NCI-H524 treated with DMSO at 0.1 percent for 48 hours (cell line): ENCODE data around the gene ATF7IP.
"Not testable (repeated sequence)": the region's sequence is repeated elsewhere in the genome, so short reads cannot be mapped to it uniquely, and the experiment has no call there.

Experiments
- DNase-seq: peaks from one replicate; lab custom pipeline; 2025; lab: John Stamatoyannopoulos, UW

ATF7IP gene, protein sequence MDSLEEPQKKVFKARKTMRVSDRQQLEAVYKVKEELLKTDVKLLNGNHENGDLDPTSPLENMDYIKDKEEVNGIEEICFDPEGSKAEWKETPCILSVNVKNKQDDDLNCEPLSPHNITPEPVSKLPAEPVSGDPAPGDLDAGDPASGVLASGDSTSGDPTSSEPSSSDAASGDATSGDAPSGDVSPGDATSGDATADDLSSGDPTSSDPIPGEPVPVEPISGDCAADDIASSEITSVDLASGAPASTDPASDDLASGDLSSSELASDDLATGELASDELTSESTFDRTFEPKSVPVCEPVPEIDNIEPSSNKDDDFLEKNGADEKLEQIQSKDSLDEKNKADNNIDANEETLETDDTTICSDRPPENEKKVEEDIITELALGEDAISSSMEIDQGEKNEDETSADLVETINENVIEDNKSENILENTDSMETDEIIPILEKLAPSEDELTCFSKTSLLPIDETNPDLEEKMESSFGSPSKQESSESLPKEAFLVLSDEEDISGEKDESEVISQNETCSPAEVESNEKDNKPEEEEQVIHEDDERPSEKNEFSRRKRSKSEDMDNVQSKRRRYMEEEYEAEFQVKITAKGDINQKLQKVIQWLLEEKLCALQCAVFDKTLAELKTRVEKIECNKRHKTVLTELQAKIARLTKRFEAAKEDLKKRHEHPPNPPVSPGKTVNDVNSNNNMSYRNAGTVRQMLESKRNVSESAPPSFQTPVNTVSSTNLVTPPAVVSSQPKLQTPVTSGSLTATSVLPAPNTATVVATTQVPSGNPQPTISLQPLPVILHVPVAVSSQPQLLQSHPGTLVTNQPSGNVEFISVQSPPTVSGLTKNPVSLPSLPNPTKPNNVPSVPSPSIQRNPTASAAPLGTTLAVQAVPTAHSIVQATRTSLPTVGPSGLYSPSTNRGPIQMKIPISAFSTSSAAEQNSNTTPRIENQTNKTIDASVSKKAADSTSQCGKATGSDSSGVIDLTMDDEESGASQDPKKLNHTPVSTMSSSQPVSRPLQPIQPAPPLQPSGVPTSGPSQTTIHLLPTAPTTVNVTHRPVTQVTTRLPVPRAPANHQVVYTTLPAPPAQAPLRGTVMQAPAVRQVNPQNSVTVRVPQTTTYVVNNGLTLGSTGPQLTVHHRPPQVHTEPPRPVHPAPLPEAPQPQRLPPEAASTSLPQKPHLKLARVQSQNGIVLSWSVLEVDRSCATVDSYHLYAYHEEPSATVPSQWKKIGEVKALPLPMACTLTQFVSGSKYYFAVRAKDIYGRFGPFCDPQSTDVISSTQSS

DNA sequence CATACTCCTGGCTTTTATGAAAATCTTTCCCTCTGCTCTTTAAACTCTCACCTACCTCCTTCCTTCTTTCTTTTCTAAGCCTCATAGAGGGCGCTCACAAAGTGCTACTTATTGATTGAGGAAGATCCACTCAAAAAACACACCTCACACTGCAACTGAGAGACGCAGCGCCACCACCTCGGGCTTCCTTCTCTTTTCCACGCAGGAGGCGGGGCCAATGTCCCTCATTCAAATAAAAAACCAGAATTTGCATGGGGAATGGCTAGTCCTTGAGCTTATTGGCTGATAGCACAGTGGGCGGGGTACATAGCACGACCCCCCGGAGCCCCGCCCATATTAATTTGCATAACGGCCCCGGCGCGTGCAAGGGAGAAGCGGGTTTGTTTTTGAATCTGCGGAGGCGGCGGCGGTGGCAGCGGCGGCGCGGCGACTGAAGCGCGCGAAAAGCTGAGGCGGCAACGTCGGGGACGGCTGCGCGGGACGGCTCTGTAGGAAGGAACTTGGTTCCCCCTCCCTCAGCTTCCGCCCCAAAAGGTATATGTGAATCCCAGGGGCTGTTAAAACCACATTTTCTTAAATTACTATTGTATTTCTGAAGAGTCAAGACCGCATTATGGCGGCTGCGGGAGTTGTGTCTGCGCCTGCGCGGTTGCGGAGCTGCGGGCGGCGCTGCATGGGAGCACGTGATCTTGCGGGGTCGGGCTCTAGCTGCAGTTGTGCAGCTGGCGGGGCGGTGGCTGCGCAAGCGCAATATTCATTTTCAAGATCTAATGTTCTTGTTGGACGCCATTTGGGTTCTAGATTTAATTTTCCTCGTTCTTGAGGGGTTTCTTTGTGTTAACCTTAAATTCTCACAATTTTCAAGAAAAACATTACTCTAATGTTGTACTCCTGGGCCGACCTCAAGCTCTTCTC, at the start of gene ATF7IP:
ATF7IP (plus strand) TSS at position 389 of the 915 bp plus-strand sequence. CDS start 58,234 bp downstream, outside the sequence.
- peak; percentile 93 for DNase-seq

DNA sequence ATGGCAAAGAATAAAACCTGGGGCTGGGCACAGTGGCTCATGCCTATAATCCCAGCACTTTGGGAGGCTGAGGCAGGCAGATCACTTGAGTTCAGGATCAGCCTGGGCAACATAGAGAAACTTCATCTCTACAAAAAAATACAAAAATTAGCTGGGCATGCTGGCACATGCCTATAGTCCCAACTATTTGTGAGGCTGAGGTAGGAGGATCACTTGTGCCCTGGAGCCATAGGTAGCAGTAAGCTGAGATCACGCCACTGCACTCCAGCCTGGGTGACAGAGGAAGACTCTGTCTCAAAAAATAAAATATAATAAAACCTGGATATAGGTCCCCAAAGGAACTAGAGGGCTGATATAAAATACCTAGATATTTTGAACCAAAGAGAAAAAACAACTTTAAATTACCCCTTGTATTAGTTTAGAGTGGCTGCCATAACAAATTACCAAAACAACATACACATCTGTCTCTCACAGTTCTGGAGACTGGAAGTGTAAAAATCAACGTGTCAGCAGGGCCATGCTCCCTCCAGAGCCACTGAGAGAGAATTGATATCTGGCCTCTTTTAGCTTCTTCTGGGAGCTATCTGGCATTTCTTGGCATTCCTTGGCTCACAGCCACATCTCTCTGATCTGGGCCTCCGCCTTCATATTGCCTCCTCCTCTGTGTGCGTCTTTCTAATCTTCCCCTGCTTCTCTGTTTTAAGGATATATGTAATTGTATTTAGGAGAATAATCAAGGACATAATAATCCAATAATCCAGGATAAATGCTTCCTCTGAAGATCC, 47.9 kb upstream of the ATF7IP start:
- DNase-seq, result no peak

DNA sequence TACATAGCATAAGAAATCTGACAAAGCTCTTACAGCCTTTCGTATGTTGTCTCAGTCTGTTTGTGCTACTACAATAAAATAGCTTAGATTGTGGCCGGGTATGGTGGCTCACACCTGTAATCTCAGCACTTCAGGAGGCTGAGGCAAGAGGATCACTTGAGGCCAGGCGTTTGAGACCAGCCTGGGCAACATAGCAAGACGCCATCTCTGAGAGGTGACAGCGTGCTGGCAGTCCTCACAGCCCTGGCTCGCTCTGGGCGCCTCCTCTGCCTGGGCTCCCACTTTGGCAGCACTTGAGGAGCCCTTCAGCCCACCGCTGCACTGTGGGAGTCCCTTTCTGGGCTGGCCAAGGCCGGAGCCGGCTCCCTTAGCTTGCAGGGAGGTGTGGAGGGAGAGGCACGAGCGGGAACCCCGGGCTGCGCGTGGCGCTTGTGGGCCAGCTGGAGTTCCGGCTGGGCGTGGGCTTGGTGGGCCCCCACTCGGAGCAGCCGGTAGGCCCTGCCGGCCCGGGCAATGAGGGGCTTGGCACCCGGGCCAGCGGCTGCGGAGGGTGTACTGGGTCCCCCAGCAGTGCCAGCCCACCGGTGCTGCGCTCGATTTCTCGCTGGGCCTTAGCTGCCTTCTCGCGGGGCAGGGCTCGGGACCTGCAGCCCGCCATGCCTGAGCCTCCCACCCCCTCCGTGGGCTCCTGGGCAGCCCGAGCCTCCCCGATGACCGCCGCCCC, 45.6 kb upstream of the ATF7IP start:
- DNase-seq, result not testable (repeated sequence)

DNA sequence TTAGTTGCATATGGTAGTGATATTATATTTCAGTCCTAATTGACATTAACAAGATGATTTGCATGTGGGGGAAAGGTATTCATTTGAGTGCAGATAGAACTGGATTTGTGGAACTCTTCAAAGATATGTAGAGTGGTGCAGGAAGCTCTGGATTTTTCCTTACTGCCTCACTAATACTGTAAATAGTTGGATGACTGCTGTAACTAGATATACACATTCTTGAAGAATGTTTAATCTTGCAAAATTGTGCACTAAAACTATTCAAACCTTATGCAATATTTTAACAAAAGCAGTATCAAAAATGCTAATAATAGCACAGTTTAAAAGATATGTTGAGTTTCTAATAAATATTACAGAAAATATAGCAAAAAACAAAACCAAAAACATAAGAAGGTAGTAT, 43.1 kb upstream of the ATF7IP start:
- no peak for DNase-seq

DNA sequence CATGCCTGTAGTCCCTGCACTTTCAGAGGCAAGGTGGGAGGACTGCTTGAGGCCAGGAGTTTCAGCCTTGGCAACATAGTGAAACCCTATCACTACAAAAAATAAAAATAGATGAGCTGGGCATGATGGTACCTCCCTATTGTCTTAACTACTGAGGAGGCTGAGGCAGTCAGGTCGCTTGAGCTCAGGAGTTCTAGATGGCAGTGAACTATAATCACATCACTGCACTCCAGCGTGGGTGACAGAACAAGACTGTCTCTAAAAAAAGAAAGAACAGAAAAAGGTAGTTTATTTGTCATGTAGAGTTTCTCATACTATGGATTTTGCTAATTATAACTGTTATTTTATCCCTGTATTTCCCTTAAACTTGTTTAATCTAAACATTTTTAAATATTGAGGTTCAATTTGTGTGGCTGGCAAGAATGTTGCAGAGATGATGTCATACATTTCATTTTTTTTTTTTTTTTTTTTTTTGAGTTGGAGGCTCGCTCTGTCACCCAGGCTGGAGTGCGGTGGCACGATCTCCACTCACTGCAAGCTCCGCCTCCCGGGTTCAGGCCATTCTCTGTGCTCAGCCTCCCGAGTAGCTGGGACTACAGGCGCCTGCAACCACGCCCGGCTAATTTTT, 39.7 kb upstream of the ATF7IP start:
- DNase-seq, result no peak

DNA sequence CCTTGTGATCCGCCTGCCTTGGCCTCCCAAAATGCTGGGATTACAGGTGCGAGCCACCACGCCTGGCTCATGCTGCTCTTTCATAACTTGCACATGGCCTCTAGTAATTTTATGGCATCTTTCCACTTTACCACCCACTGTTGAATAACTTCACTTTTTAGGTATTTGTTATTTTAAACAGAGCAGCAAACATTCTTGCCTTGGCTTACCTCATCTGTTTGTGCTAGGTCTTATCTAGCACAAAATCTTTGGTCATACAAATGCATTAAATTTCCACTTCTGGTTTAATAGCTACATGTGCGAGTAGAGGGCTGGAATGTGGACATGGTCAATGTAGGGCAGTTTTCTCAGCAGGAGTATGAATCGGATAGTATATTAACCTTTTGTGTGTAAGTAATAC, 38.8 kb upstream of the ATF7IP start:
- DNase-seq, result no peak

DNA sequence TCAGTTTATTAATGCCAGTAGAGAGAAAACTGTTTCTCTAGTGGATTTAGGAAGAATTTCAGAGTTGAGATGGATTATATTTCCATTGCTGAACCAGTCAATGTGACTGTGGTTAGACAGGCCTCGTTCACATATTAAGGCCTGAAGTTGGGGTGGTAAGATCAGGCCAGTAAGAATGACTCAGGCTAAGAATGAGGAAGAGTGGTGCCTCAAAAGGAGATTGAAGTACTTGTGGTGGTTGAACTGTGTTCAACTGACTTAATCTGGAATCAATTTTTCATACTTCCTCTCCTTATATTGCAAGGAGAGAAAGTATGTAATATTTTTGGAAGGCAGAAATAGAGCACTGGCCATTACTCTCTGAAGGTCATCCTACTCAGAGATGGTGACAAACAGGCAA, 37.8 kb upstream of the ATF7IP start:
- no peak for DNase-seq

DNA sequence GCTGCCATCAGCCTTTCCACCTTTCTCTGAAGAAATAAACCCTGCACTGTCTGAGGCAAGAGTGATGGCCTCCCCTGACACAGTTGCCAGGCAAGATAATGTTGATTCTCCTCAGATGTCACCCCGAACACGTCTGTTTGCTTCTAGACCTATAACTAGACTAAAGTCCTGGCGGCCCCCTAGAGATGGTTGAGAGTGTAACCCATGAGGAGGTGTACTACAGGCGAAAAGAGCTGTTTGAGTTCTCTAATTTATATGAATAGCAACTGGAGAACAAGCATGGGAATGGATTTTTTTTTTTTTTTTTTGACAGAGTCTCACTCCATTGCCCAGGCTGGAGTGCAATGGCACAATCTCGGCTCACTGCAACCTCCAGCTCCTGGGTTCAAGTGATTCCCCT, 33.0 kb upstream of the ATF7IP start:
- no peak for DNase-seq

DNA sequence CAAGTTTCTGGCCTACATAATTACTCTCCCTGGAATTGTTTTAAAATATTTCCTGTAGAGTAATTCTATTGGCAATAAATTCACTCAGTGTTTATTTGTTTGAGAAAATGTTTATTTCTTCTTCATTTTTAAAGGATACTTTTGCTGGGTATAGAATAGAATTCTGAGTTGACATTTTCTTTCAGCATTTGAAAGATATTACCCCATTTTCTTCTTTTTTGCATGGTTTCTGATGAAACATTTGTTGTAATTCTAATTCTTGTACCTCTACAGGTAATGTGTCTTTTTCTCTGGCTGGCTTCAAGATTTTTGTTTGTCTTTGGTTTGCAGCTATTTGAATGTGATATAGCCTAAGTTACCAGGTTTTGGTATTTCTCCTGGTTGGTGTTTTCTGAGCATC, 25.1 kb upstream of the ATF7IP start:
- DNase-seq, result no peak

DNA sequence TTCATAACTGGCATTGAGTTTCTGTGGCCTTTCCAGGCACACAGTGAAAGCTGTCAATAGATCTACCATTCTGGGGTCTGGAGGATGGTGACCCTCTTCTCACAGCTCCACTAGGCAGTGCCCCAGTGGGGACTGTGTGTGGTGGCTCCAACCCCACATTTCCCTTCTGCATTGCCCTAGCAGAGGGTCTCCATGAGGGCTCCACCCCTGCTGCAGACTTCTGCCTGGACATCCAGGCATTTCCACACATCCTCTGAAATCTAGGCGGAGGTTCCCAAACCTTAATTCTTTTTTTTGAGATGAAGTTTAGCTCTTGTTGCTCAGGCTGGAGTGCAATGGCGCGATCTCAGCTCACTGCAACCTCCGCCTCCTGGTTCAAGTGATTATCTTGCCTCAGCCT, 14.0 kb upstream of the ATF7IP start:
- not testable (repeated sequence) for DNase-seq

DNA sequence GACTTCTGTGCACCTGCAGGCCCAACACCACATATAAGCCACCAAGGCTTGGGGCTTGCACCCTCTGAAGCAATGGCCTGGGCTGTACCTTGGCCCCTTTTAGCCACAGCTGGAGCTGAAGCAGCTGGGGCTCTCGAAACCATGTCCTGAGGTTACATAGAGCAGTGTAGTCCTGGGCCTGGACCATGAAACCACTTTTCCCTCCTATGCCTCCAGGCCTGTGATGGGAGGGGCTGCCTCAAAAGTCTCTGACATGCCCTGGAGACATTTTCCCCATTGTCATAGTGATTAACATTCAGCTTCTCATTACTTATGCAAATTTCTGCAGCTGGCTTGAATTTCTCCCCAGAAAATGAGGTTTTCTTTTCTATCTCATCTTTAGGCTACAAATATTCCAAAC, 13.4 kb upstream of the ATF7IP start:
- DNase-seq, result not testable (repeated sequence)

DNA sequence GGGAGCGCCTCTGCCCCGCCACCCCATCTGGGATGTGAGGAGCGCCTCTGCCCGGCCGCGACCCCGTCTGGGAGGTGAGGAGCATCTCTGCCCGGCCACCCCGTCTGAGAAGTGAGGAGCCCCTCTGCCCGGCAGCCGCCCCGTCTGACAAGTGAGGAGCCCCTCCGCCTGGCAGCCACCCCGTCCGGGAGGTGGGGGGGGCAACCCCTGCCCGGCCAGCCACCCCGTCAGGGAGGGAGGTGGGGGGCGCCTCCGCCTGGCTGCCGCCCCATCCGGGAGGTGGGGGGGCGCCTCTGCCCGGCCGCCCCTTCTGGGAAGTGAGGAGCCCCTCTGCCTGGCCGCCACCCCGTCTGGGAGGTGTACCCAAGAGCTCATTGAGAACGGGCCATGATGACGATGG, 10.8 kb upstream of the ATF7IP start:
- not testable (repeated sequence) for DNase-seq

DNA sequence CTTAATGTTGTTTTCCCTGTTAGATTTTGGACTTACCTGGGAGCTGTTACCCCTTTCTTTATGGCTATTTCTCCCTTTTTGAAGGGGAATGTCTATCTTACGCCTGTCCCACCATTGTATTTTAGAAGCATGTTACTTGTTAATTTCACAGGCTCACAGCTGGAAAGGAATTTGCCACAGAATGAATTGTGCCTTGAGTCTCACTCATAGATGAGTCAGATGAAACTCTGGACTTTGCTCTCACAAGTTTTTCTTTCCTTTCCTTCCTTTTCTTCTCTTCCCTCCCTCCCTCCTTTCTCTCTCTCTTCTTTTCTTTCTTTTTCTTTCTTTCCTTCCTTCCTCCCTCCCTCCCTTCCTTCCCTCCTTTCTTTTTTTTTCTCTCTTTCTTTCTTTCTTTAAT, 9.3 kb upstream of the ATF7IP start:
- no peak for DNase-seq

DNA sequence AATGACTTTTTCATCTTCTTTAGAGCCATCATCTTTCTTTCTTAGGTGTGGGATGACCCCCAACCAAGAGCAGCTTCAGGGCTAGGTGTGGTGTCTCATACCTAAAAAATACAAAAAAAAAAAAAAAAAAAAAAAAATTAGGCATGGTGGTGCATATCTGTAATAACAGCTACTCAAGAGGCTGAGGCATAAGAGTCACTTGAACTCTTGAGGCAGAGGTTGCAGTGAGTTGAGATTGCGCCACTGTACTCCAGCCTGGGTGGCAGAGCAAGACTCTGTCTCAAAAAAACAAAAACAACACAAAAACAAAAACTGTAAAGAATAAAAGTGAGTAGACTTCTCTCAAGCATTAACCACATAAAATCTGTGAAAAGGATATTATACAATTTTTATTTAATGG, 8.0 kb upstream of the ATF7IP start:
- DNase-seq, result no peak

DNA sequence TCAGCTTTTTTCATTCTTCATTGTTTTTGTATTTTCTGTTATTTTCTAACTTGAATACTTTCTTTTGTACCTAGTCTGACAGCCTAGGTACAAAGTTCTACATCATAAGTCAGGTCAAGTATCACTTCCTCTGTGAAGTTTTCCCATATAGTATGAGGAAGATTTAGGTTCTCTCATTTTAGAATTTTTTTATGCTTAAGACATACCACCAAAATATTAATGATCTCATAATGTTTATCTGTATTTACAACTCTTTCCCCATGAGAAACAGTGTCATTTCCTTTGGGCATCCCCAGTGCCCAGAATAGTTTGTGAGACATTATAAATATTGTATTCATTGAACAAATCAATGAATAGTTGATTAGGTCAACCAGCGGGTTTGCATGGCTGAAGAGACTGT, 3.1 kb upstream of the ATF7IP start:
- DNase-seq, result no peak

DNA sequence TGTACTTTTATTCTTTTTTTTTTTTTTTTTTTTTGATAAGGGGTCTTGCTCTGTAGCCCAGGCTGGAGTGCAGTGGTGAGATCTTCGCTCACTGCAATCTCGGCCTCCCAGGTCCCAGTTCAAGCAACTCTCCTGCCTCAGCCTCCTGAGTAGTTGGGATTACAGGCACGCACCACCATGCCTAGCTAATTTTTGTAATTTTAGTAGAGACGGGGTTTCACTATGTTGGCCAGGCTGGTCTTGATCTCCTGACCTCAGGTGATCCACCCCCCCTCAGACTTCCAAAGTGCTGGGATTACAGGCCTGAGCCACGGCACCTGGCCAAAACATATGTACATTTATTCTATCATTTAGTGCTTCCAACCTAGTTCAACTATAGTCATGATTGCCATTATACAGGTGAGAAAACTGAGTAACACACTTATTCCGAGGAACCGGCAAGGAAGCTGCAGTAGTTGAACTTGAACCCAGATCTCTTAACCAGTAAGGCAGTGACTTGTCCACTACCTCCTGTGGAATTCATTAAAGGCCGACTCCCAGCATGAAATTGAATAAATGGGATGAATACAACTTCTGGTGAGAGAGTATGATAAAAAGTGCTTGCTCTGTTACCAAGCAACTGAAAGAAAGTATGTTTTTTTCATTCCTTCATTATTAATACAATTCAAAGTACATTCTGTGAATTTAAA, 755 bp upstream of the ATF7IP start:
- no peak for DNase-seq

DNA sequence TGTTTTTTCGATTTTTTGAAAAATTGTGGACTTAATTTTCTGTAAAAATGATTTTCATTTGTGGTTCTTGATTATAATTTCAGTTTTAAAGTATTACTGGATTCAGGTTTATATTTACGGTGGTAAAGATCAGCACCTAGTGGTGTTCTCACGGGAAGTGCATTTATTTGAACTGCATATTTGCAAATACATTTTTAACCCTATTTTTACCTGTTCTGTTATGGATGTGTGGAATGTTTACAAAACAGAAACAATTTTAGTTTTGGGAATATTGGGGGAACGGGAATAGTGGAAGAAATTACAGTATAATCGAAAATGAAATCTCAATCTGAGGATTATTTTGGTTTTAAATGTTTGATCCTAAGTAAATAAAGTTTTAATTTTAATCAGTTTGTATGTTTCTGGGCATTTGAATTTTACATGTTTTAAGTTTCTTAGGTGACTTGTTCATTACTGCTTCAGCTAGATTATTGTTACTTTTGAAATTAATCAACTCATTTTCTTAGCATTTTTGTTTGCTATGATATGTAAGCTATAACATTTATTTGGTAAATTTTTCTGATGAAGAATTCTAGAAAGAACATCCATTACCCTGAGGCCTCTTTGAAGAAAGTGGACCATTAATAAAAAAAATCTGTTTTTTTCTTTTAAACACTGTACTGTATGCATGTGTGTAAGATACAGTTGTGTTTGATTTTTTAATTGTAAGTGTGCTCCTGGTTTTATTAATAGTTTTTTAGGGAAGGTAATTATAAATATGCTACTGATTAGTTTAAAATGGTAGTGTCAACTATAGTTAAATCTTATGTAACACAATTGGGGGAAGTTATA, 942 bp downstream of the ATF7IP start:
- no peak for DNase-seq
